Measurements from ENCODE around the gene SERPINE1. TPM values are rescaled to one million over a fixed set of nuclear protein-coding genes. Genes with fewer than 3 reads are reported as not detected.

The SERPINE1 gene
- total RNA-seq, 4 donors from 2014 or later, result 1.1 to 4.8 (median 3.1) TPM

- Histone ChIP-seq H3K9me3 (no peaks in the 10 kb centered on the region), H3K4me1 (peaks cover 7 to 26% (median 11%) of the 10 kb centered on the region in 3 donors), H3K36me3 (peaks cover 5 to 29% (median 7%) of the 10 kb centered on the region in 3 donors), H3K4me3 (peak overlapping the region; percentile 77 to 97 (median 90)), H3K27me3 (peaks cover 0 to 8% (median 0%) of the 10 kb centered on the region in 4 donors), H3K27ac (peak overlapping the region; percentile 53 to 87 (median 83))
- WGBS, 2 donors, result 0 to 3% methylated on average over 5 of the region's 34 CpGs
- no peak for DNase-seq
- intact Hi-C loops (cut with DNase I), result no loop called here
- TF ChIP-seq POLR2A (IDR thresholded peaks at IDR 0.05) (no peak), CTCF (IDR thresholded peaks at IDR 0.05) (no peak)
Observed at GRCh38 chr7:101154693-101155102, 27.8 kb downstream of the SERPINE1 start.

- TF ChIP-seq CTCF (IDR thresholded peaks at IDR 0.05), result no peak
- no peak for TF ChIP-seq POLR2A (IDR thresholded peaks at IDR 0.05)
- 32 to 33% methylated on average over 4 of the region's 4 CpGs for WGBS, 2 donors
- intact Hi-C loops (cut with DNase I), result no loop called here
- Histone ChIP-seq H3K9me3 (no peaks in the 10 kb centered on the region), H3K4me1 (peaks cover 7 to 26% (median 11%) of the 10 kb centered on the region in 3 donors), H3K27ac (peak overlapping the region in 3 of 4 donors; percentile 82 to 87 (median 84)), H3K36me3 (peaks cover 7 to 35% (median 10%) of the 10 kb centered on the region in 3 donors), H3K4me3 (peak overlapping the region; percentile 77 to 97 (median 90)), H3K27me3 (peaks cover 0 to 10% (median 0%) of the 10 kb centered on the region in 4 donors)
- no peak for DNase-seq
Observed at GRCh38 chr7:101155303-101155702, 28.4 kb downstream of the SERPINE1 start.

GRCh38 chr7:101156277-101156676 is 29.4 kb downstream of the SERPINE1 start:
- peaks cover 7 to 45% (median 12%) of the 10 kb centered on the region in 3 donors for H3K36me3 ChIP-seq
- no peak for DNase-seq
- H3K9me3 ChIP-seq, result no peaks in the 10 kb centered on the region
- no peak for TF ChIP-seq CTCF (IDR thresholded peaks at IDR 0.05)
- no peak for TF ChIP-seq POLR2A (IDR thresholded peaks at IDR 0.05)
- WGBS, 2 donors, result 78 to 85% methylated on average over 6 of the region's 6 CpGs
- intact Hi-C loops (cut with DNase I), result no loop called here
- H3K27me3 ChIP-seq, result peaks cover 0 to 14% (median 0%) of the 10 kb centered on the region in 4 donors
- H3K27ac ChIP-seq, result no peak overlapping the region
- no peak overlapping the region for H3K4me3 ChIP-seq
- peaks cover 7 to 26% (median 11%) of the 10 kb centered on the region in 3 donors for H3K4me1 ChIP-seq

GRCh38 chr7:101156866-101157589 is 30.1 kb downstream of the SERPINE1 start:
- peaks cover 7 to 26% (median 11%) of the 10 kb centered on the region in 3 donors for H3K4me1 ChIP-seq
- 72 to 74% methylated on average over 11 to 13 of the region's 14 CpGs for WGBS, 2 donors
- TF ChIP-seq CTCF (IDR thresholded peaks at IDR 0.05) (no peak), POLR2A (IDR thresholded peaks at IDR 0.05) (no peak)
- peaks cover 7 to 52% (median 12%) of the 10 kb centered on the region in 3 donors for H3K36me3 ChIP-seq
- H3K9me3 ChIP-seq, result no peaks in the 10 kb centered on the region
- no peak for DNase-seq
- H3K4me3 ChIP-seq, result no peak overlapping the region
- peaks cover 0 to 22% (median 0%) of the 10 kb centered on the region in 4 donors for H3K27me3 ChIP-seq
- intact Hi-C loops (cut with DNase I), result no loop called here
- no peak overlapping the region for H3K27ac ChIP-seq

Measured in esophagus squamous epithelium (tissue), 5 donors.